Osteocyte (in vitro differentiated cells): Measurements from ENCODE around the gene FRMPD1. TPM values are rescaled to one million over a fixed set of nuclear protein-coding genes. Genes with fewer than 3 reads are reported as not detected.

ENCODE experiments used
- DNase-seq: peaks from one replicate; pipeline ENCODE4 v3.0.0; 2021; ENCODE audit warnings: mixed read lengths; ENCODE audit not compliant: unreplicated experiment; ENCODE audit errors: extremely low spot score
- H3K27ac Mint-ChIP-seq: one replicate; pipeline ENCODE4 v1.8.0; 2021; ENCODE audit warnings: mild to moderate bottlenecking, mixed read lengths; ENCODE audit not compliant: unreplicated experiment
- H3K27me3 Mint-ChIP-seq: one replicate; pipeline ENCODE4 v1.8.0; 2021; ENCODE audit warnings: mixed read lengths; ENCODE audit not compliant: unreplicated experiment
- H3K36me3 Mint-ChIP-seq: one replicate; pipeline ENCODE4 v1.8.0; 2021; ENCODE audit warnings: mixed read lengths; ENCODE audit not compliant: unreplicated experiment
- H3K4me1 Mint-ChIP-seq: one replicate; pipeline ENCODE4 v1.8.0; 2021; ENCODE audit warnings: mixed read lengths; ENCODE audit not compliant: unreplicated experiment
- H3K4me3 Mint-ChIP-seq: one replicate; pipeline ENCODE4 v1.8.0; 2021; ENCODE audit warnings: mild to moderate bottlenecking, moderate library complexity, mixed read lengths; ENCODE audit not compliant: unreplicated experiment
- H3K9me3 Mint-ChIP-seq: one replicate; pipeline ENCODE4 v1.8.0; 2021; ENCODE audit warnings: mixed read lengths; ENCODE audit not compliant: unreplicated experiment
- total RNA-seq: library from RNA; stranded (reverse); gene quantifications from 2 replicates; pipeline ENCODE4 v1.2.1, GENCODE V29; 2021
- TF ChIP-seq, protein P1 (sequence below): fragments of 200-600 bp; sonication (generic); IDR thresholded peaks from 2 replicates; pipeline ENCODE4 v1.5.0; 2021; ENCODE audit warnings: antibody characterized with exemption, mild to moderate bottlenecking, moderate library complexity

FRMPD1 gene
- total RNA-seq, 1 donor from 2014 or later = not detected

DNA sequence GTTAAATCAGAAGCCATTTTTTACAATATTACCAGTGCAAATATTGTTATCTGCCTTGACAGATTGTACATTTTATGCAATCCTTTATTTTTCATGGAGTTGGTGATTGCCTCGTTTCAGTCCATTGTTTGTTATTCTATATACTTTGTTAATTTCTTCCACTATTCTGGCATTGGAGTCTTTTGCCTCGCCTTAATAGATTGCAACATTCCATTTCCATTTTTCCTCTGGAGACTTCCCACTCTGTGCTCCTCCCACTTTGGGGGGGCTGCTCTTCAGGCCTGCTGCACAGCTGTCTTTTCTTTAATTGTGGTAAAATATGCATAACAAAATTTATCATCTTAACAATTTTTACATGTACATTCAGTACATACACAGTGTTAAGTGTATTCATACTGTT, 145.5 kb downstream of the FRMPD1 start:
- Mint-ChIP-seq H3K27me3 (no peaks in the 10 kb centered on the region), H3K36me3 (no peaks in the 10 kb centered on the region), H3K4me3 (no peak overlapping the region), H3K27ac (no peak overlapping the region), H3K4me1 (peaks cover 10% of the 10 kb centered on the region), H3K9me3 (no peaks in the 10 kb centered on the region)
- DNase-seq = no peak
- TF ChIP-seq, protein P1, sequence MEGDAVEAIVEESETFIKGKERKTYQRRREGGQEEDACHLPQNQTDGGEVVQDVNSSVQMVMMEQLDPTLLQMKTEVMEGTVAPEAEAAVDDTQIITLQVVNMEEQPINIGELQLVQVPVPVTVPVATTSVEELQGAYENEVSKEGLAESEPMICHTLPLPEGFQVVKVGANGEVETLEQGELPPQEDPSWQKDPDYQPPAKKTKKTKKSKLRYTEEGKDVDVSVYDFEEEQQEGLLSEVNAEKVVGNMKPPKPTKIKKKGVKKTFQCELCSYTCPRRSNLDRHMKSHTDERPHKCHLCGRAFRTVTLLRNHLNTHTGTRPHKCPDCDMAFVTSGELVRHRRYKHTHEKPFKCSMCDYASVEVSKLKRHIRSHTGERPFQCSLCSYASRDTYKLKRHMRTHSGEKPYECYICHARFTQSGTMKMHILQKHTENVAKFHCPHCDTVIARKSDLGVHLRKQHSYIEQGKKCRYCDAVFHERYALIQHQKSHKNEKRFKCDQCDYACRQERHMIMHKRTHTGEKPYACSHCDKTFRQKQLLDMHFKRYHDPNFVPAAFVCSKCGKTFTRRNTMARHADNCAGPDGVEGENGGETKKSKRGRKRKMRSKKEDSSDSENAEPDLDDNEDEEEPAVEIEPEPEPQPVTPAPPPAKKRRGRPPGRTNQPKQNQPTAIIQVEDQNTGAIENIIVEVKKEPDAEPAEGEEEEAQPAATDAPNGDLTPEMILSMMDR = no peak

Other genes with a start within 250 kb of the FRMPD1 start
- gene GRHPR, start 228.3 kb upstream of the FRMPD1 start, total RNA-seq = 111 TPM in 2 replicates
- gene ZBTB5, start 185.5 kb upstream of the FRMPD1 start, total RNA-seq = 16.3 and 17.6 TPM in 2 replicates
- gene POLR1E, start 165.0 kb upstream of the FRMPD1 start, total RNA-seq = 20.5 and 21.9 TPM in 2 replicates
- 20.5 and 21.0 TPM in 2 replicates for gene FBXO10, start 74.6 kb upstream of the FRMPD1 start, total RNA-seq
- 77.2 and 85.9 TPM in 2 replicates for gene TOMM5, start 58.4 kb upstream of the FRMPD1 start, total RNA-seq
- 9.7 and 10.8 TPM in 2 replicates for gene TRMT10B, start 102.9 kb downstream of the FRMPD1 start, total RNA-seq
- gene EXOSC3, start 134.1 kb downstream of the FRMPD1 start, total RNA-seq = 26.9 and 31.6 TPM in 2 replicates
- 27.7 TPM in 2 replicates for gene DCAF10, start 149.8 kb downstream of the FRMPD1 start, total RNA-seq